IPS DF 6.9 (cell line): ENCODE results near the gene NCF4.

Experiments used
- DNase-seq: peaks from one replicate; pipeline ENCODE4 v3.0.0-alpha.2; 2013; ENCODE audit warnings: low read depth, low spot score
- H3K27ac ChIP-seq: one replicate; pipeline ENCODE4 v1.5.1; 2013; ENCODE audit warnings: low read length, control low read depth
- H3K27me3 ChIP-seq: 2 replicates; pipeline ENCODE4 v1.6.1; 2013; ENCODE audit warnings: mild to moderate bottlenecking, low read length; ENCODE audit not compliant: control insufficient read depth, insufficient read depth
- H3K36me3 ChIP-seq: 2 replicates; pipeline ENCODE4 v1.6.1; 2013; ENCODE audit warnings: low read length; ENCODE audit not compliant: control insufficient read depth, insufficient read depth
- H3K4me1 ChIP-seq: 2 replicates; pipeline ENCODE4 v1.6.1; 2013; ENCODE audit warnings: low read length; ENCODE audit not compliant: control insufficient read depth, insufficient read depth
- H3K4me3 ChIP-seq: 2 replicates; pipeline ENCODE4 v1.5.1; 2013; ENCODE audit warnings: mild to moderate bottlenecking, low read length
- H3K9me3 ChIP-seq: 2 replicates; pipeline ENCODE4 v1.6.1; 2013; ENCODE audit warnings: low read length, inconsistent platforms; ENCODE audit not compliant: control insufficient read depth, insufficient read depth
- WGBS: extraction: QIAGEN DNeasy Blood & Tissue Kit; methylation state at CpG from one replicate; pipeline ENCODE4 v1.1.7; 2013; ENCODE audit warnings: mixed read lengths, missing lambda C conversion rate; ENCODE audit not compliant: insufficient read length, insufficient coverage; 5-methylcytosine and 5-hydroxymethylcytosine counted together

The NCF4 gene

GRCh38 chr22:36855478-36855877, 5.3 kb upstream of the NCF4 start:
- Histone ChIP-seq H3K36me3 (no peaks in the 10 kb centered on the region), H3K4me3 (no peak overlapping the region), H3K4me1 (peaks cover 2% of the 10 kb centered on the region; the same call in 1 of the 2 replicates), H3K27me3 (no peaks in the 10 kb centered on the region; the same call in 1 of the 2 replicates), H3K9me3 (no peaks in the 10 kb centered on the region), H3K27ac (no peak overlapping the region)
- DNase-seq = no peak
- no CpG with 5 or more reads among the region's 3 CpGs for WGBS

- H3K27me3 ChIP-seq = no peaks in the 10 kb centered on the region; the same call in 1 of the 2 replicates
- H3K36me3 ChIP-seq = no peaks in the 10 kb centered on the region
- no peaks in the 10 kb centered on the region for H3K4me1 ChIP-seq
- no peak overlapping the region for H3K27ac ChIP-seq
- DNase-seq = peak; percentile 81
- no peak overlapping the region for H3K4me3 ChIP-seq
- no peaks in the 10 kb centered on the region for H3K9me3 ChIP-seq
- WGBS = no CpG with 5 or more reads among the region's 30 CpGs
These were observed 4.5 kb upstream of the NCF4 start for GRCh38 chr22:36856121-36856791.

- WGBS = no CpG with 5 or more reads among the region's 8 CpGs
- DNase-seq = no peak
- Histone ChIP-seq H3K27ac (no peak overlapping the region), H3K4me1 (no peaks in the 10 kb centered on the region), H3K9me3 (no peaks in the 10 kb centered on the region), H3K27me3 (no peaks in the 10 kb centered on the region; the same call in 1 of the 2 replicates), H3K4me3 (no peak overlapping the region), H3K36me3 (no peaks in the 10 kb centered on the region)
These were observed 4.0 kb upstream of the NCF4 start for GRCh38 chr22:36856792-36857135.

DNA sequence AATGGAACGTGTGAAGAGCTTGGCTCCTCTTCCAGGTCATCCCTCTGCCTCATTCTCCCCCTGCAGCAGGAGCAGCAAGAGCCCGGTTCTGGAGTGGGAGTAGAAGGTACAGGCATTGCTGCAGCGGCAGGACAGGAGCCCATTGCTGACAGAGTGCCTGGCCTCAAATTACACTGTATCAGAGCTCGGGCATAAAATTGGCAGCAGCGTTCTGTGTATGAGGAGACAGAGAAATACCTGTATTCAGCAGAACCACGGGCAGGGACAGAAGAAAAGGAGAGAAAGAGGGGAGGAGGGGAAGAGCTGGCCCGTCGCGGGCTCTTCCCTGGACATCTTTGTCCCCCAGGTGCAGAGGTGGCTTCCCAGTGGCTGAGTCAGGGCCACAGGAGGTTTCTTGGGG, 2.6 kb upstream of the NCF4 start:
- no peak for DNase-seq
- no peak overlapping the region for H3K27ac ChIP-seq
- no peaks in the 10 kb centered on the region for H3K4me1 ChIP-seq
- H3K36me3 ChIP-seq = no peaks in the 10 kb centered on the region
- WGBS = no CpG with 5 or more reads among the region's 9 CpGs
- H3K27me3 ChIP-seq = no peaks in the 10 kb centered on the region; the same call in 1 of the 2 replicates
- no peak overlapping the region for H3K4me3 ChIP-seq
- H3K9me3 ChIP-seq = no peaks in the 10 kb centered on the region

DNA sequence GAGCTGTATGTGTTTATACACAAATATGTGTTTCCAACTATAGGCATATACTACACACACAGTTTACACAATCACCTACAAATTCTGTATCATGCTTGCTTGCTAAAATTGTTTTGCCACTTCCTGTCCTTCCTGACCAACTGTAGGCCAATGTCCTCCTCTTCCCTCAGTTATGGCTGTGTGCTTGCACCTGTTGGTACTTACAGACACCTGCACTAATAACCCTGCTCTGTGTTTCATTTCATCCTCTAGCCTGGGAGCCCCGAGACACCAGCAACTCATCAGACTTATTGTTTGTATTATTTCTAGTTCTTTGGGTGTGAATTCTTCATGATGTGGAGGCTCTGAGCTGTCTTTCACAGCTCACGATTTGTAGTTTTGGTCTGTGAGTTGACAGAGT, 1.8 kb upstream of the NCF4 start:
- H3K27me3 ChIP-seq = no peaks in the 10 kb centered on the region; the same call in 1 of the 2 replicates
- no peaks in the 10 kb centered on the region for H3K4me1 ChIP-seq

GRCh38 chr22:36860017-36860416, 789 bp upstream of the NCF4 start:
- Histone ChIP-seq H3K27ac (no peak overlapping the region), H3K4me3 (no peak overlapping the region), H3K36me3 (no peaks in the 10 kb centered on the region), H3K9me3 (no peaks in the 10 kb centered on the region), H3K27me3 (no peaks in the 10 kb centered on the region; the same call in 1 of the 2 replicates), H3K4me1 (no peaks in the 10 kb centered on the region)
- no peak for DNase-seq
- no CpG with 5 or more reads among the region's 6 CpGs for WGBS

More for the DNA sequence above, 1.8 kb upstream of the NCF4 start:
- H3K4me3 ChIP-seq = no peak overlapping the region
- no peaks in the 10 kb centered on the region for H3K36me3 ChIP-seq
- no CpG with 5 or more reads among the region's 2 CpGs for WGBS
- DNase-seq = no peak
- no peaks in the 10 kb centered on the region for H3K9me3 ChIP-seq
- no peak overlapping the region for H3K27ac ChIP-seq

GRCh38 chr22:36860438-36860820, 377 bp upstream of the NCF4 start:
- Histone ChIP-seq H3K27ac (no peak overlapping the region), H3K4me3 (no peak overlapping the region), H3K4me1 (no peaks in the 10 kb centered on the region), H3K36me3 (no peaks in the 10 kb centered on the region), H3K9me3 (no peaks in the 10 kb centered on the region), H3K27me3 (no peaks in the 10 kb centered on the region; the same call in 1 of the 2 replicates)
- no CpG with 5 or more reads among the region's 2 CpGs for WGBS
- DNase-seq = no peak

DNA sequence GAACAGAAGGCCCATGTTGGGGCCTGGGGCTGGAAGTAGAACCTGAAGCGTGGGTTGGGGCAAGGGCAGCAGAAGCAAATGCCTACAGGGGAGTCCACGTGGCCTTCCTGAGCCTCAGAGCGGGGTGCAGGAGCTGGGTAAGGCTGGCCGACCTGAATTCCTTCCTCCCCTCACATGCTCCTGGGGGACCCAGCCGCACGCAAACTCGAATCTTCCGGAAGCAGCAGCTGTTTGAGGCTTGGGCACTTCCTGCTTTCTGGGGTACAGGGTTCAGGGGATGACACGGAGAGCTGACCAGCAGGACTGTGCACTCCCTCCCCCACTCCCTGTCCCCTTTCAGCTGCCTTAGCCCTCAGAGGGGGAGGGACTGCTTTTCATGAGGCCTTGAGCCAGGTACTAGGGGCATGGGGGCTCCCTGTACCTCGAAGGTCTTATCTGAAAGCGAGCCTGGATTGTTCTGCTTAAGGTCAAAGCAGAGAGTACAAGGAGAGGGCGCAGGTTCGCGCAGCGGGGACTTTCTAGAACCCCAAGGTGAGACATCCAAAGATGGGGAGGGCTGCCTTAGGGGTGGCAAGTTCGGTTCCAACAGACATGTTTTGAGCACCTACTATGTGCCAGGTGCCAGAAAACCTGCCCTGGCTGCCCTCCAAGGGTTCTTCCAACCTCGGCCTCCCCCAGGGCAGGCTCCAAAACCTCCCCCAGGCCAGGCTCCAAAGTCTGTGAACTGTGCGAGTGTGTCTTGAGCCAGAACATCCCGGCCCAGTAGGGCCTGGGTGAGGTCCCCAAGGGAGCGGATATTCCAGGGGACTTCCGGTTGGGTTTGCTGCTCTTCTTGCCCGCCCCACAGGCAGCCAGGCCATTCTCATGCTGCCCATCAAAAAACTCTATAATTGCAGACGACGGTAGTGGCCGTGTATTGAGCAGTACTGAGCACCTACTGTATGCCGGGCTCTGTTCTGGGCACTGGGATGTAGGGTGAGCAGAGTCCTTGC, 1.7 kb downstream of the NCF4 start:
- H3K4me1 ChIP-seq = no peaks in the 10 kb centered on the region
- H3K27me3 ChIP-seq = no peaks in the 10 kb centered on the region
- DNase-seq = no peak
- H3K9me3 ChIP-seq = no peaks in the 10 kb centered on the region
- WGBS = no CpG with 5 or more reads among the region's 26 CpGs
- no peak overlapping the region for H3K27ac ChIP-seq
- no peak overlapping the region for H3K4me3 ChIP-seq
- H3K36me3 ChIP-seq = no peaks in the 10 kb centered on the region

DNA sequence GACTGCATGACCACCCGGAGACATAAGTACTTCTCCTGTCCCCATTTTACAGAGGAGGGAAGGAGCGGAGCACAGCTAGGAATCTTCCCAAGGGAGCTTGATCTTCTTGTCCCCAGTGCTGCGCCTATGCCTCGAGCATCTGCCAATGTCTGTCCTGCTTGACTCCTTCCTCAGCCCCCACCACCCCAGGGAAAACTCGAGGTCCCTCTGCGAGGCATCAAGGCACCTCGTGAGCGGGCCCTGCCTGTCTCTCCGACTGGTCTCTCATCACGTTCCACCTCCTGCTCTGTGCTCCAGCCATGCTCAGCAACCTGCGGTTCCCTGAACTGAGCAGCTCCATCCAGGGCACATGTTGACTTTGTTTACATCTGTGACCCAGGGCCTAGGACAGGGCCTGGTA, 2.5 kb downstream of the NCF4 start:
- WGBS = no CpG with 5 or more reads among the region's 11 CpGs
- DNase-seq = no peak
- Histone ChIP-seq H3K27ac (no peak overlapping the region), H3K4me3 (no peak overlapping the region), H3K4me1 (no peaks in the 10 kb centered on the region), H3K36me3 (no peaks in the 10 kb centered on the region), H3K9me3 (no peaks in the 10 kb centered on the region), H3K27me3 (no peaks in the 10 kb centered on the region)

- no peak overlapping the region for H3K27ac ChIP-seq
- no peak overlapping the region for H3K4me3 ChIP-seq
- no peaks in the 10 kb centered on the region for H3K27me3 ChIP-seq
- no peaks in the 10 kb centered on the region for H3K9me3 ChIP-seq
- no peaks in the 10 kb centered on the region for H3K4me1 ChIP-seq
- no peaks in the 10 kb centered on the region for H3K36me3 ChIP-seq
- DNase-seq = no peak
- WGBS = no CpG with 5 or more reads among the region's 6 CpGs
These were observed 3.2 kb downstream of the NCF4 start for GRCh38 chr22:36863979-36864378.
